ENCODE measurements around the gene PHF3.
"Not testable (repeated sequence)": the region's sequence is repeated elsewhere in the genome, so short reads cannot be mapped to it uniquely, and the experiment has no call there.

The PHF3 gene

GRCh38 chr6:63757275-63757674 is 121.7 kb downstream of the PHF3 start:
- H3K27ac ChIP-seq; DNase-seq (ENCODE audit: low read depth, low spot score): not testable (repeated sequence)

DNA sequence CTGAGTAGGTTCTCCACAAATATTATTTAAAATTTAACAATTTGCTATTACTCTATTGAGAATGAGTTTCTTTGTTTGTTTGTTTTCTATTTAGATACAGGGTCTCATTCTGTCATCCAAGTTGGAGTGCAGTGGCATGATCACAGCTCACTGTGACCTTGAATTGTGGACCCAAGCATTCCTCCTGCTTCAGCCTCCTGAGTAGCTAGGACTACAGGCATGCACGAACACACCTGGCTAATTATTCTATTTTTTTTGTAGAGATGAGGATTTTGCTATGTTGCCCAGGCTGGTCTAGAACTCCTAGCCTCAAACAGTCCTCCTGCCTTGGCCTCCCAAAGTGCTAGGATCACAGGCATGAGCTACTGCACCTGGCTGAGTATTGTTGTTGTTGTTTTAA is 122.2 kb downstream of the PHF3 start:
- no peak for DNase-seq (ENCODE audit: low read depth, low spot score)
- no peak overlapping the region for H3K27ac ChIP-seq

- H3K27ac ChIP-seq, result no peak overlapping the region
- DNase-seq (ENCODE audit: low read depth, low spot score), result no peak
These were observed 124.1 kb downstream of the PHF3 start for GRCh38 chr6:63759605-63760105.

- no peak for DNase-seq (ENCODE audit: low read depth, low spot score)
- no peak overlapping the region for H3K27ac ChIP-seq
These were observed 124.6 kb downstream of the PHF3 start for GRCh38 chr6:63760199-63760598.

DNA sequence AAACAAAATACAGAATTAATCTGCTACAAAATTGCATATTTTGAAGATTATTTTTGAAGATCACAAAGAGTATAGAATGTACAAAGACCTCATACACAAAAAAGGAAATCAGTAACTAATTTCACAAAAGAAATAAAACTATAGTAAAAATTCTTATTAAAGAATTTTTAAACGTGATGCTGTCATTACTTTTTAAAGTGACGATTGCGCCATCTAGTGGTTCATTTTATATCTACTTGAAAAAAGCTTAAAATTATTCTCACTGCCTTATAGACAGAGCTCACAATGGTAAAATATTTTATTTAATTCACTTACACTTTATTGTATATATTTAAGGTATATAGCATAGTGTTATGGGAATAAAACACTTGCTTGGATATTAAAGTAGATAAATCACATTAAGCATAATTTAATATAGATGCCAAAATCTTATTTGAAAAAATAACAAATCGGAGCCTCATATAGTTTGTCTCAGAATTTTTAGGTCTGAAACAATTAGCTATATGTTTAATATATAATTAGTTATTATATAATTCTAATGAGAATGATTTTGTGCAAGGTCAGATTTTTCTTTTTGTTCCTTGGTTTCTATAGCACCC is 128.8 kb downstream of the PHF3 start:
- H3K27ac ChIP-seq, result no peak overlapping the region
- no peak for DNase-seq (ENCODE audit: low read depth, low spot score)

Data from epithelial cell of prostate (primary cell).